SK-N-SH (cell line): ENCODE results near the gene PTPN14. TPM values are rescaled to one million over a fixed set of nuclear protein-coding genes. Genes with fewer than 3 reads are reported as not detected.
A peak's percentile ranks its signal among the peaks of the same experiment; 100 is the strongest.

Experiments
- CTCF ChIA-PET: fragments of 300-600, 350-600 bp; formaldehyde crosslinking; extraction: SDS; loops from one replicate; lab custom pipeline; 2021; lab: Yijun Ruan, JAX
- POLR2A ChIA-PET: fragments of 350-600 bp; sonication (Branson Sonifier 250); formaldehyde crosslinking; extraction: SDS; loops from one replicate; lab custom pipeline; 2020; ENCODE audit warnings: antibody characterized with exemption, inconsistent platforms; lab: Yijun Ruan, JAX
- DNase-seq: peaks from one replicate; pipeline ENCODE4 v3.0.0; 2012
- H2AFZ ChIP-seq: fragments of 200-600 bp; sonication (generic); 2 replicates; pipeline ENCODE4 v1.8.1; 2016; ENCODE audit warnings: antibody characterized with exemption, mild to moderate bottlenecking, low read depth
- H3F3A ChIP-seq: fragments of 200-600 bp; sonication (generic); replicated peaks from 2 replicates; pipeline ENCODE3; 2016; ENCODE audit warnings: antibody characterized with exemption, mild to moderate bottlenecking; ENCODE audit not compliant: insufficient read depth
- H3K27ac ChIP-seq, 2 experiments: fragments of 200-500 bp in 1 of 2; fragments of 200-600 bp in 1 of 2; sonication (Bioruptor generic) in 1 of 2; sonication (generic), shearing (Covaris generic) in 1 of 2; 2 replicates each; pipeline versions ENCODE4 v1.5.1 to v1.6.1; 2014 to 2016; ENCODE audit warnings: low read depth in 2 of 2, inconsistent platforms in 1 of 2, low read length in 1 of 2, mild to moderate bottlenecking in 1 of 2, mixed read lengths in 1 of 2
- H3K27me3 ChIP-seq: fragments of 200-600 bp; sonication (generic), shearing (Covaris generic); 2 replicates; pipeline ENCODE4 v1.6.1; 2016; ENCODE audit warnings: mixed run types; ENCODE audit not compliant: insufficient read depth
- H3K36me3 ChIP-seq, 2 experiments: fragments of 200-500 bp in 1 of 2; fragments of 200-600 bp in 1 of 2; sonication (Bioruptor generic) in 1 of 2; sonication (generic) in 1 of 2; replicated peaks in 1 of 2; 2 replicates each; pipeline versions ENCODE3 to v1.5.1; 2014 to 2016; ENCODE audit warnings: low read length in 1 of 2, mild to moderate bottlenecking in 1 of 2; ENCODE audit not compliant: insufficient read depth in 2 of 2, control insufficient read depth in 1 of 2
- H3K4me1 ChIP-seq, 2 experiments: fragments of 200-500 bp in 1 of 2; fragments of 200-600 bp in 1 of 2; sonication (Bioruptor generic) in 1 of 2; sonication (generic), shearing (Covaris generic) in 1 of 2; 2 replicates each; pipeline versions ENCODE4 v1.5.1 to v1.6.1; 2014 to 2016; ENCODE audit warnings: low read depth in 1 of 2, low read length in 1 of 2, mixed run types in 1 of 2; ENCODE audit not compliant: insufficient read depth in 2 of 2, control insufficient read depth in 1 of 2
- H3K4me2 ChIP-seq: fragments of 200-600 bp; sonication (generic), shearing (Covaris generic); 2 replicates; pipeline ENCODE4 v1.6.1; 2017; ENCODE audit warnings: mixed run types
- H3K4me3 ChIP-seq, 2 experiments: fragments of 200-500 bp in 1 of 2; fragments of 200-600 bp in 1 of 2; sonication (Bioruptor generic) in 1 of 2; sonication (generic), shearing (Covaris generic) in 1 of 2; 2 replicates each; pipeline versions ENCODE4 v1.5.1 to v1.8.1; 2014 to 2016; ENCODE audit warnings: low read depth in 2 of 2, inconsistent platforms in 1 of 2, low read length in 1 of 2, mild to moderate bottlenecking in 1 of 2, mixed read lengths in 1 of 2, moderate library complexity in 1 of 2
- H3K79me2 ChIP-seq: fragments of 200-600 bp; sonication (generic); 2 replicates; pipeline ENCODE4 v1.8.1; 2017; ENCODE audit warnings: mild to moderate bottlenecking; ENCODE audit not compliant: insufficient read depth
- H3K9ac ChIP-seq: fragments of 200-600 bp; sonication (generic); 2 replicates; pipeline ENCODE4 v1.6.1; 2017; ENCODE audit warnings: mixed run types
- H3K9me2 ChIP-seq: fragments of 200-600 bp; sonication (generic); 2 replicates; pipeline ENCODE4 v1.6.1; 2017; ENCODE audit warnings: mixed run types
- H3K9me3 ChIP-seq: fragments of 200-600 bp; sonication (generic); 2 replicates; pipeline ENCODE4 v1.6.1; 2017; ENCODE audit warnings: mixed run types, mild to moderate bottlenecking, moderate library complexity
- H4K20me1 ChIP-seq: fragments of 200-600 bp; sonication (generic); 2 replicates; pipeline ENCODE4 v1.6.1; 2017; ENCODE audit warnings: mild to moderate bottlenecking, mixed run types; ENCODE audit not compliant: insufficient read depth
- CHD2 ChIP-seq: fragments of 150-350 bp; IDR thresholded peaks from 2 replicates; pipeline ENCODE4 v1.6.1; 2018; ENCODE audit warnings: low read length; ENCODE audit not compliant: partially characterized antibody
- EP300 ChIP-seq, 2 experiments: IDR thresholded peaks; 2 replicates each; pipeline versions ENCODE4 v1.4.0 to v1.6.1; 2012; ENCODE audit warnings: borderline replicate concordance in 1 of 2, low read depth in 1 of 2, low read length in 1 of 2
- FOSL2 ChIP-seq: IDR thresholded peaks from 2 replicates; pipeline ENCODE4 v1.4.0; 2012; ENCODE audit warnings: low read depth, mild to moderate bottlenecking, moderate library complexity, borderline replicate concordance
- FOXJ3 ChIP-seq: sonication (generic); formaldehyde crosslinking; IDR thresholded peaks from 2 replicates; pipeline ENCODE4 v1.5.1; 2020; ENCODE audit warnings: mild to moderate bottlenecking, missing genetic modification reagents
- GATA2 ChIP-seq: sonication (generic); formaldehyde crosslinking; IDR thresholded peaks from 2 replicates; pipeline ENCODE4 v1.5.0; 2020; ENCODE audit warnings: mild to moderate bottlenecking, missing genetic modification reagents
- JUND ChIP-seq: IDR thresholded peaks from 2 replicates; pipeline ENCODE4 v1.4.0; 2012
- MXI1 ChIP-seq: IDR thresholded peaks from 2 replicates; pipeline ENCODE4 v1.6.1; 2012; ENCODE audit warnings: mild to moderate bottlenecking, low read depth, low read length, improper control_type of control experiment
- NFIC ChIP-seq: IDR thresholded peaks from 2 replicates; pipeline ENCODE4 v1.4.0; 2012; ENCODE audit warnings: borderline replicate concordance
- RAD21 ChIP-seq: IDR thresholded peaks from 2 replicates; pipeline ENCODE4 v1.6.1; 2012; ENCODE audit warnings: mild to moderate bottlenecking, low read length
- REST ChIP-seq: IDR thresholded peaks from 2 replicates; pipeline ENCODE4 v1.6.1; 2012; ENCODE audit warnings: mild to moderate bottlenecking, low read depth, low read length, moderate library complexity
- TAF1 ChIP-seq: IDR thresholded peaks from 2 replicates; pipeline ENCODE4 v1.6.1; 2012; ENCODE audit warnings: low read depth, mild to moderate bottlenecking, low read length, moderate library complexity, borderline replicate concordance
- TCF12 ChIP-seq: IDR thresholded peaks from 2 replicates; pipeline ENCODE4 v1.4.0; 2012
- TEAD4 ChIP-seq: IDR thresholded peaks from 2 replicates; pipeline ENCODE4 v1.4.0; 2012; ENCODE audit warnings: mild to moderate bottlenecking, borderline replicate concordance; ENCODE audit not compliant: insufficient read depth
- USF1 ChIP-seq: IDR thresholded peaks from 2 replicates; pipeline ENCODE4 v1.4.0; 2012; ENCODE audit warnings: low read depth, borderline replicate concordance
- YY1 ChIP-seq: IDR thresholded peaks from 2 replicates; pipeline ENCODE4 v1.4.0; 2012; ENCODE audit warnings: low read depth, mild to moderate bottlenecking
- ZBTB33 ChIP-seq: IDR thresholded peaks from 2 replicates; pipeline ENCODE4 v1.4.0; 2012; ENCODE audit warnings: low read depth, borderline replicate concordance
- WGBS: methylation state at CpG from one replicate; pipeline ENCODE4 v1.1.6; 2017; ENCODE audit warnings: low lambda C conversion rate; 5-methylcytosine and 5-hydroxymethylcytosine counted together
- polyA plus RNA-seq, 3 experiments: library from polyadenylated mRNA; depleted of rRNA; stranded (reverse); fragments of >200 nt; gene quantifications; 2 replicates each; pipeline ENCODE4 v1.2.3, GENCODE V29; 2012
- TF ChIP-seq, protein P1 (sequence below): IDR thresholded peaks from 2 replicates; pipeline ENCODE4; 2012
- TF ChIP-seq, protein P2 (sequence below): IDR thresholded peaks from 2 replicates; pipeline ENCODE4 v1.4.0; 2012; ENCODE audit warnings: low read depth

The PTPN14 gene
- polyA plus RNA-seq, 1 of the 3 experiments (the other 2 are of a cell fraction), result 12.8 TPM

DNA sequence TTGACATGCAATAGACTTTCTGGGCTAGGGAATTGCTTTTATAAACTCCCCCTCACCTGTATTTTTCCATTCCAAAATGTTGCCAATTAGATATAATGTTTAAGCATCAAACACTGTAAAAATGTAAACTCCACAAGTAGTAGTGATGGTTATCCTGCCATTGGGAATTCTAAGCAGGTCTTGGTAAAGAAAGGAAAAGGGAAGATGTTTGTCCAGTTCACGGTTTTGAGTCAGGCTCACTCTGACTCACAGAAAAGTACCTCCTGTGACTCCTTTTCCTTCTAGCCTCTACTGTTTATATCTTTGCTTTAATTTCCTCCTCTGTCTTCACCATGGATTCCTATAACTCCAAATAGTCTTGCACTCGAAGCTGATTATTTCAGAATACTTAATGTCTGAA lies 19.0 kb upstream of the PTPN14 start:
- POLR2A ChIA-PET, result no interaction called here
- H3K4me1 ChIP-seq, result peaks cover 2 to 34% of the 10 kb centered on the region in 2 experiments
- H3K36me3 ChIP-seq, result no peaks in the 10 kb centered on the region
- peak overlapping the region; percentile 27 for H3K4me2 ChIP-seq
- 0 out of 2 replicates have a peak overlapping the region, but pooled peaks have one; percentile 6 for H2AFZ ChIP-seq
- whole genome bisulfite sequencing, result 7% methylated on average over 2 of the region's 2 CpGs
- peak overlapping the region in 1 of 2 experiments; percentile 75; a peak in 3 of 4 replicates for H3K27ac ChIP-seq
- no peak for DNase-seq
- peak; percentile 26; the same call in 1 of the 2 replicates for TF ChIP-seq JUND
- TF ChIP-seq FOSL2, result 0 out of 2 replicates have a peak, but pooled peaks have one; percentile 47
- TF ChIP-seq EP300 (IDR thresholded peaks at IDR 0.05; ENCODE audit: borderline replicate concordance in 1 of 2, low read depth in 1 of 2, low read length in 1 of 2), result 0 out of 4 replicates have a peak, but pooled peaks of 1 of the 2 experiments have one; percentile 6
- no peak for TF ChIP-seq TAF1
- no peak for TF ChIP-seq TEAD4
- peak; percentile 10 for TF ChIP-seq TCF12
- H3F3A ChIP-seq, result peaks cover 59% of the 10 kb centered on the region
- CTCF ChIA-PET, result interaction anchor here (4.6 kb wide), 1 partner anchor 238 kb away, joined by 15 read pairs; no protein-coding TSS in a partner anchor
- no peaks in the 10 kb centered on the region for H3K79me2 ChIP-seq
- H3K9me2 ChIP-seq, result no peaks in the 10 kb centered on the region
- H3K27me3 ChIP-seq, result no peaks in the 10 kb centered on the region
- no peaks in the 10 kb centered on the region for H4K20me1 ChIP-seq
- no peaks in the 10 kb centered on the region for H3K9me3 ChIP-seq
- peak overlapping the region; percentile 20; the same call in 1 of the 2 replicates for H3K9ac ChIP-seq
- no peak overlapping the region for H3K4me3 ChIP-seq

GRCh38 chr1:214569357-214570004 lies 18.1 kb upstream of the PTPN14 start:
- ChIA-PET POLR2A (no interaction called here), CTCF (no interaction called here)
- H4K20me1 ChIP-seq, result no peaks in the 10 kb centered on the region
- 36% methylated on average over 2 of the region's 2 CpGs for WGBS
- H3K9me3 ChIP-seq, result no peaks in the 10 kb centered on the region
- no peaks in the 10 kb centered on the region for H3K36me3 ChIP-seq
- peaks cover 62% of the 10 kb centered on the region for H3F3A ChIP-seq
- no peaks in the 10 kb centered on the region for H3K9me2 ChIP-seq
- no peaks in the 10 kb centered on the region for H3K27me3 ChIP-seq
- DNase-seq, result no peak
- peak overlapping the region in 1 of 2 experiments; percentile 75; a peak in 2 of 4 replicates for H3K27ac ChIP-seq
- H3K9ac ChIP-seq, result no peak overlapping the region
- no peak overlapping the region for H3K4me3 ChIP-seq
- H2AFZ ChIP-seq, result peak overlapping the region; percentile 61; the same call in 1 of the 2 replicates
- H3K79me2 ChIP-seq, result no peaks in the 10 kb centered on the region
- peak overlapping the region; percentile 58 for H3K4me2 ChIP-seq
- H3K4me1 ChIP-seq, result peaks cover 2 to 34% of the 10 kb centered on the region in 2 experiments
- TF ChIP-seq FOXJ3 (CRISPR knock-in tag) (no peak), ZBTB33 (no peak), GATA2 (CRISPR knock-in tag) (no peak), USF1 (no peak), CHD2 (no peak), REST (no peak), YY1 (peak; percentile 77), MXI1 (no peak), TCF12 (peak; percentile 64; the same call in 1 of the 2 replicates), EP300 (IDR thresholded peaks at IDR 0.05; ENCODE audit: borderline replicate concordance in 1 of 2, low read depth in 1 of 2, low read length in 1 of 2) (peak in 1 of 2 experiments; percentile 41; a peak in 1 of 4 replicates), RAD21 (no peak), JUND (peak; percentile 68), NFIC (peak; percentile 58; the same call in 1 of the 2 replicates)
- TF ChIP-seq, protein P1, sequence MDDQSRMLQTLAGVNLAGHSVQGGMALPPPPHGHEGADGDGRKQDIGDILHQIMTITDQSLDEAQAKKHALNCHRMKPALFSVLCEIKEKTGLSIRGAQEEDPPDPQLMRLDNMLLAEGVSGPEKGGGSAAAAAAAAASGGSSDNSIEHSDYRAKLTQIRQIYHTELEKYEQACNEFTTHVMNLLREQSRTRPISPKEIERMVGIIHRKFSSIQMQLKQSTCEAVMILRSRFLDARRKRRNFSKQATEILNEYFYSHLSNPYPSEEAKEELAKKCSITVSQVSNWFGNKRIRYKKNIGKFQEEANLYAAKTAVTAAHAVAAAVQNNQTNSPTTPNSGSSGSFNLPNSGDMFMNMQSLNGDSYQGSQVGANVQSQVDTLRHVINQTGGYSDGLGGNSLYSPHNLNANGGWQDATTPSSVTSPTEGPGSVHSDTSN, result no peak; the same call in 1 of the 2 replicates
- TF ChIP-seq, protein P2, sequence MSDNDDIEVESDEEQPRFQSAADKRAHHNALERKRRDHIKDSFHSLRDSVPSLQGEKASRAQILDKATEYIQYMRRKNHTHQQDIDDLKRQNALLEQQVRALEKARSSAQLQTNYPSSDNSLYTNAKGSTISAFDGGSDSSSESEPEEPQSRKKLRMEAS, result peak; percentile 19; the same call in 1 of the 2 replicates
